Measurements from ENCODE around the gene GLT8D1. TPM values are rescaled to one million over a fixed set of nuclear protein-coding genes. Genes with fewer than 3 reads are reported as not detected.

The GLT8D1 gene
- total RNA-seq, 1 experiment from 2014 or later = 42.2 TPM

DNA sequence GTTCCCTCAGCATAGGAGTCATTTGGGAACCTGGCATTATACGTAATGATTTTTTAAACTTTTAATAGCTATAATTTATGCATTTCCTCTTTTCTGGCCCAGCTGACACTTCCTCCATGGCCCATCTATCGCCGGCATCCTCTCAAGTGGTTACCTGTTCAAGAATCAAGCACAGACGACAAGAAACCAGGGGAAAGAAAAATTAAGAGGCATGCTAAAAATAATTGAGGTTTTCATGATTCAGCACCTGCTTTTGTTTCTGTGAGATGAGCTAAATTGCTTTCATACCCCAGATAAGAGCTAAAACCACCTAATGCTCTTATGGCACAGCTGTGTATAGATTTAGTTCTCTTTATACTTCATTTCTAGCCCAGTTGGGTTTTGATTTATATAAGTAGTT is 2.0 kb upstream of the GLT8D1 start:
- intact Hi-C loops (cut with micrococcal nuclease) = no loop called here
- TF ChIP-seq, protein P1, sequence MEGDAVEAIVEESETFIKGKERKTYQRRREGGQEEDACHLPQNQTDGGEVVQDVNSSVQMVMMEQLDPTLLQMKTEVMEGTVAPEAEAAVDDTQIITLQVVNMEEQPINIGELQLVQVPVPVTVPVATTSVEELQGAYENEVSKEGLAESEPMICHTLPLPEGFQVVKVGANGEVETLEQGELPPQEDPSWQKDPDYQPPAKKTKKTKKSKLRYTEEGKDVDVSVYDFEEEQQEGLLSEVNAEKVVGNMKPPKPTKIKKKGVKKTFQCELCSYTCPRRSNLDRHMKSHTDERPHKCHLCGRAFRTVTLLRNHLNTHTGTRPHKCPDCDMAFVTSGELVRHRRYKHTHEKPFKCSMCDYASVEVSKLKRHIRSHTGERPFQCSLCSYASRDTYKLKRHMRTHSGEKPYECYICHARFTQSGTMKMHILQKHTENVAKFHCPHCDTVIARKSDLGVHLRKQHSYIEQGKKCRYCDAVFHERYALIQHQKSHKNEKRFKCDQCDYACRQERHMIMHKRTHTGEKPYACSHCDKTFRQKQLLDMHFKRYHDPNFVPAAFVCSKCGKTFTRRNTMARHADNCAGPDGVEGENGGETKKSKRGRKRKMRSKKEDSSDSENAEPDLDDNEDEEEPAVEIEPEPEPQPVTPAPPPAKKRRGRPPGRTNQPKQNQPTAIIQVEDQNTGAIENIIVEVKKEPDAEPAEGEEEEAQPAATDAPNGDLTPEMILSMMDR (IDR thresholded peaks at IDR 0.05; ENCODE audit: unreplicated experiment) = no peak
- ChIA-PET CTCF (interaction anchor here (0.6 to 1.2 kb wide), 5 partner anchors 9 to 34 kb away, joined by 3 to 6 read pairs (median 4); no protein-coding TSS in a partner anchor), POLR2A (interaction anchor here (0.6 to 4.1 kb wide), 4 partner anchors 12 to 63 kb away, joined by 3 to 34 read pairs (median 4); partner anchors contain the start of gene NEK4)
- H3K27ac Mint-ChIP-seq (ENCODE audit: low read depth, unreplicated experiment) = no peak overlapping the region
- H3K4me1 Mint-ChIP-seq (ENCODE audit: insufficient read depth, unreplicated experiment) = peaks cover 7% of the 10 kb centered on the region
- H3K36me3 Mint-ChIP-seq (ENCODE audit: insufficient read depth, unreplicated experiment) = peaks cover 36% of the 10 kb centered on the region
- DNase-seq (ENCODE audit: unreplicated experiment) = no peak
- no peaks in the 10 kb centered on the region for H3K9me3 Mint-ChIP-seq (ENCODE audit: unreplicated experiment)
- peak overlapping the region; percentile 95 for H3K4me3 Mint-ChIP-seq (ENCODE audit: unreplicated experiment)
- H3K27me3 Mint-ChIP-seq (ENCODE audit: insufficient read depth, unreplicated experiment) = no peaks in the 10 kb centered on the region
- BruUV-seq (replicated peaks) = no TSS peak

DNA sequence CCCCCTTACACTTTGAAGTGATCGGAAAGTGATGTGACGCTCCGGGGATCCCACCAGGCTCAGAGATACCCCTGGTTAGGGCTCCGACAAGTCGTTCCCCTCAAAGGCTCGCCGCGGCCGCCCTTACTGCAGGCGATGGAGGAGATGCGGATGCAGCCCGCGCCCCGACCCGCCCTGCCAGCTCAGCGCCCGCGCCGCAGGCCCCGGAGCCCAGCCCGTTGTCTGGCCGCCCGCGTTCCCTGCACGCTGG is 228 bp downstream of the GLT8D1 start:
- Mint-ChIP-seq H3K4me3 (ENCODE audit: unreplicated experiment) (peak overlapping the region; percentile 95), H3K27ac (ENCODE audit: low read depth, unreplicated experiment) (peak overlapping the region; percentile 93), H3K27me3 (ENCODE audit: insufficient read depth, unreplicated experiment) (no peaks in the 10 kb centered on the region), H3K4me1 (ENCODE audit: insufficient read depth, unreplicated experiment) (peaks cover 7% of the 10 kb centered on the region), H3K36me3 (ENCODE audit: insufficient read depth, unreplicated experiment) (peaks cover 30% of the 10 kb centered on the region), H3K9me3 (ENCODE audit: unreplicated experiment) (no peaks in the 10 kb centered on the region)
- DNase-seq (ENCODE audit: unreplicated experiment) = no peak
- intact Hi-C loops (cut with micrococcal nuclease) = no loop called here
- ChIA-PET POLR2A (interaction anchor here (0.6 to 4.5 kb wide), 13 partner anchors 9 to 293 kb away, joined by 3 to 92 read pairs (median 8); partner anchors contain the start of genes GNL3, NEK4 and PBRM1), CTCF (interaction anchor here (1.1 to 1.5 kb wide), 2 partner anchors 13 to 15 kb away, joined by 4 read pairs; no protein-coding TSS in a partner anchor)
- TF ChIP-seq, protein P1 (IDR thresholded peaks at IDR 0.05; ENCODE audit: unreplicated experiment) = no peak
- BruUV-seq (replicated peaks) = no TSS peak

DNA sequence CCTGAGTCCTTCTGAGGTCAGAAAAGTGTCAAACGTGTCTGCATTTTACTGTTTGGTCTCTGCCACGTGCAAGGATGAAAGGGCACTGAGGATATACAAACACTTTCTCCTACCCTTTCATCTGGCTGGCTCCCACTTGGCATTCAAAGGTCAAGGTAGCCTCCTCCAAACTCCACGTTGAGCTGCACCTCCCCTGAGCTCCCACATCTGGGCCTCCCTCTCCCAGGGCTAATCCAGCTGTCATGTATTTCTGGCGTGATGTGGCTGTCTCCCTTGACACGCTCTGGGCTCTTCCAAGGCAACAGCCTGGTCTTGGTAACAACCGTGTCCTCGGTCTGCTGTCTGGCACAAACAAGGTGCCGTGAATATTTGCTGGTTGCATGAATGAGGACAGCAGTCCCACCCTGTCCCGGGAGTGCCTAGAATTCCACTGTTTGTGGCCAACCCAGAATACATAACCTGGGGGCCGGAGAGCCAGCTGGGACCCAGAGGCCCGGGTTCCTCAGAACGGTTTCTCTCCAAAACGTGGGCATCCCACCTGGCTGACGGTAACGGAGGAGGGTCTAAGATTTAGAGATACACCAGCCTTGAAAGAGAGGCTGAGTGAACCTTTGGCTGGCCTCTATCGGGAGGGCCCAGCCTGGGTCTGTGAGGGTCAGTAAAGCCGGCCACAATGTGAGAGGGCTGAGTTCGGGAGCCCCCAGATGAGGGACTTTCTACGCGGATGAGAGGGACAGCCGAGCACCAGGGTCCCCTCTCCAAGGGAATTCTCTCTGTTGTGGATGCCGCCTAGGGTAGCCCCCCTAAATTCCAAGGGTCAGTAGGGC is 767 bp downstream of the GLT8D1 start:
- Mint-ChIP-seq H3K27ac (ENCODE audit: low read depth, unreplicated experiment) (peak overlapping the region; percentile 93), H3K4me3 (ENCODE audit: unreplicated experiment) (peak overlapping the region; percentile 95), H3K9me3 (ENCODE audit: unreplicated experiment) (no peaks in the 10 kb centered on the region), H3K4me1 (ENCODE audit: insufficient read depth, unreplicated experiment) (peaks cover 7% of the 10 kb centered on the region), H3K27me3 (ENCODE audit: insufficient read depth, unreplicated experiment) (no peaks in the 10 kb centered on the region), H3K36me3 (ENCODE audit: insufficient read depth, unreplicated experiment) (peaks cover 25% of the 10 kb centered on the region)
- intact Hi-C loops (cut with micrococcal nuclease) = no loop called here
- TF ChIP-seq, protein P1 (IDR thresholded peaks at IDR 0.05; ENCODE audit: unreplicated experiment) = no peak
- CTCF ChIA-PET = interaction anchor here (1.1 to 1.5 kb wide), 2 partner anchors 13 to 15 kb away, joined by 4 read pairs; no protein-coding TSS in a partner anchor
- POLR2A ChIA-PET = interaction anchor here (0.6 to 4.5 kb wide), 14 partner anchors 9 to 293 kb away, joined by 3 to 92 read pairs (median 8); partner anchors contain the start of genes GNL3, NEK4 and PBRM1
- BruUV-seq (replicated peaks) = no TSS peak
- DNase-seq (ENCODE audit: unreplicated experiment) = peak; percentile 30

DNA sequence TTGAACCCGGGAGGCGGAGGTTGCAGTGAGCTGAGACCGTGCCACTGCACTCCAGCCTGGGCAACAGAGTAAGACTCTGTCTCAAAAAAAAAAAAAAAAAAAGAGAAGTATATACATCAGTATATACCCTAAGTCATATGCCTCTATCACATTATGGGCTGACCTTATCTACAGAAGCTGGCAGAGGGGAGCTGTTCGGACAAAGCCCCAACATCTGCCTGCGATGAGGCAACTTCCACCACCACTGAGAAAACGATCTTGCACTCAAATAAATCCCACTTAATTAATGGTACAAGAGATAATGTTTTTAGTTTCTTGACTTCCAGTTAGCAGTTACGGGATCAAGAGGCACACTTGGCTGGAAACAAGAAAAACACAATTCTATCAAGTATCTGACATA is 2.2 kb downstream of the GLT8D1 start:
- Mint-ChIP-seq H3K4me1 (ENCODE audit: insufficient read depth, unreplicated experiment) (peaks cover 7% of the 10 kb centered on the region), H3K4me3 (ENCODE audit: unreplicated experiment) (no peak overlapping the region), H3K27ac (ENCODE audit: low read depth, unreplicated experiment) (no peak overlapping the region), H3K9me3 (ENCODE audit: unreplicated experiment) (no peaks in the 10 kb centered on the region), H3K27me3 (ENCODE audit: insufficient read depth, unreplicated experiment) (no peaks in the 10 kb centered on the region), H3K36me3 (ENCODE audit: insufficient read depth, unreplicated experiment) (peaks cover 11% of the 10 kb centered on the region)
- ChIA-PET POLR2A (interaction anchor here (1.0 to 4.5 kb wide), 2 partner anchors 12 to 17 kb away, joined by 3 to 92 read pairs; partner anchors contain the start of genes GNL3 and PBRM1), CTCF (interaction anchor here (0.6 kb wide), 1 partner anchor 243 kb away, joined by 4 read pairs; no protein-coding TSS in a partner anchor)
- no TSS peak for BruUV-seq (replicated peaks)
- TF ChIP-seq, protein P1 (IDR thresholded peaks at IDR 0.05; ENCODE audit: unreplicated experiment) = no peak
- no peak for DNase-seq (ENCODE audit: unreplicated experiment)
- intact Hi-C loops (cut with micrococcal nuclease) = no loop called here
